Tibial nerve (tissue), 4 donors: Measurements from ENCODE around the gene CXorf49B. TPM values are rescaled to one million over a fixed set of nuclear protein-coding genes. Genes with fewer than 3 reads are reported as not detected.
"Not testable (repeated sequence)": the region's sequence is repeated elsewhere in the genome, so short reads cannot be mapped to it uniquely, and the experiment has no call there.

Experiments
- DNase-seq, 2 donors: peaks; one replicate each; pipeline ENCODE4 v3.0.0-alpha.2; 2019; ENCODE audit warnings: low spot score in 2 of 2
- H3K27ac ChIP-seq, 4 donors: fragments of 200-600 bp; sonication (generic) in 3 of 4; one replicate each; pipeline ENCODE4 v1.5.1; 2017 to 2019; ENCODE audit warnings: mild to moderate bottlenecking in 1 of 4
- H3K27me3 ChIP-seq, 2 donors: fragments of 200-600 bp; sonication (generic) in 1 of 2; one replicate each; pipeline versions ENCODE4 v1.5.1 to v1.6.0; 2017 to 2019
- H3K36me3 ChIP-seq, 3 donors: fragments of 200-600 bp; sonication (generic); one replicate each; pipeline ENCODE4 v1.5.1; 2018 to 2019
- H3K4me1 ChIP-seq, 4 donors: fragments of 200-600 bp; sonication (generic) in 3 of 4; one replicate each; pipeline ENCODE4 v1.5.1; 2017 to 2019
- H3K4me3 ChIP-seq, 4 donors: fragments of 200-600 bp; sonication (generic) in 3 of 4; one replicate each; pipeline ENCODE4 v1.5.1; 2017 to 2019; ENCODE audit warnings: mild to moderate bottlenecking in 1 of 4, moderate library complexity in 1 of 4
- H3K9me3 ChIP-seq, 4 donors: fragments of 200-600 bp; sonication (generic) in 3 of 4; one replicate each; pipeline ENCODE4 v1.5.1; 2017 to 2019
- WGBS, 2 donors: methylation state at CpG; one replicate each; pipeline ENCODE4 v1.1.5; 2018; 5-methylcytosine and 5-hydroxymethylcytosine counted together
- total RNA-seq, 4 donors: library from RNA; depleted of rRNA; stranded (reverse); fragments of >200 nt; gene quantifications; one replicate each; pipeline ENCODE4 v1.1.0, GENCODE V29; 2016

CXorf49B gene
- not detected for total RNA-seq

- not testable (repeated sequence) for H3K4me3 ChIP-seq, H3K4me1 ChIP-seq, H3K36me3 ChIP-seq, DNase-seq, H3K27ac ChIP-seq, H3K27me3 ChIP-seq, H3K9me3 ChIP-seq
- WGBS, 2 donors = no CpG with 5 or more reads among the region's 34 CpGs
Observed at GRCh38 chrX:71763049-71763448, at the start of gene CXorf49B. Gene CXorf49B, plus strand, starts transcription at chrX:71763349. Its CDS starts 75 bp downstream, at chrX:71763424.

DNA sequence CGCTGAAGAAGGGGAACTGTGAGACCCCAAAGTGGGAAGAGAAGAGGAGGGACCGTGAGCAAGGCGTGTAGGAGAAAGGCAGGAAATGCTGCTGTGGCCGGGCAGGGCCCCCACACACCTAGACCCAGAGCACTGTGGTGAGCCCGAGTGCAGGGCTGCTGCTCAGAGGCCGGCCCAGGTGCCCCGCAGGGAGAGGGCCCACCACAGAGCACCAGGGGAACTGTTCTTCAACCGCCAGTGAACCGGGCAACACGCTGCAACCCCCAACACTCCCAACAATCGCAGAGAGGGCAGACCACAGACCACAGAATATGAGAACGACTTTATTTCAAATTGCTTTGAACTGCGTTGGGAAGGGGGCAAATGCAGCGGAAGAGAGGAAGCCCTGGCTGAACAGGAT lies 49.1 kb upstream of the CXorf49B start:
- DNase-seq, H3K36me3 ChIP-seq, H3K9me3 ChIP-seq, H3K27ac ChIP-seq, H3K4me1 ChIP-seq, H3K4me3 ChIP-seq, H3K27me3 ChIP-seq: not testable (repeated sequence)
- whole genome bisulfite sequencing, 2 donors = no CpG with 5 or more reads among the region's 14 CpGs

- not testable (repeated sequence) for H3K36me3 ChIP-seq, DNase-seq, H3K9me3 ChIP-seq, H3K4me3 ChIP-seq, H3K4me1 ChIP-seq, H3K27me3 ChIP-seq, H3K27ac ChIP-seq
- no CpG with 5 or more reads among the region's 8 CpGs for WGBS, 2 donors
Observed at GRCh38 chrX:71715551-71715950, 47.6 kb upstream of the CXorf49B start.

- not testable (repeated sequence) for H3K9me3 ChIP-seq, H3K36me3 ChIP-seq, H3K4me3 ChIP-seq, H3K4me1 ChIP-seq, DNase-seq, H3K27ac ChIP-seq, H3K27me3 ChIP-seq
- no CpG with 5 or more reads among the region's 12 CpGs for WGBS, 2 donors
Observed at GRCh38 chrX:71716323-71716722, 46.8 kb upstream of the CXorf49B start.

DNA sequence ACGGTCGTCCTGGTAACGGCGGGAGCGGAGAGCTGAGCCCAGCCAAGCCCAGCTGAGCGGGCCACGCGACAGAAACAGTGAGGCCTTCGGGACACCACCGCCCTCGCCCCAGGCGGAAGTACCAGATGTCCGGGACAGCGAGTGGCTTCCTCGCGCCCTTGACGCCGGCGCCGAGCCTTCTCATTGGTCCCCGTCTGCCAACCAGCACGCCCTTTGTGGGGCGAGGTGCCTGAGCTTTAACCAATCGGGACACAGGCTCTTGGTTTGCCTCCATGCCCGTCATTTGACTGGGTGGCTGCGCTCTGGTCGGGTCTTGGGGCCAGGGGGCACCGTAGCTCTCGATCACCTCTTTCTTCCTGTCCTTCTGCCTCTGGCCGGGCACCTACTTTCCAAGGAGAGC lies 45.0 kb upstream of the CXorf49B start, which contains the start of gene CXorf49:
Gene CXorf49 (minus strand): TSS at position 101 of the 400 bp plus-strand sequence. CDS start 134 bp downstream, outside the sequence.
- no CpG with 5 or more reads among the region's 30 CpGs for WGBS, 2 donors
- H3K9me3 ChIP-seq, H3K36me3 ChIP-seq, H3K4me3 ChIP-seq, DNase-seq, H3K27me3 ChIP-seq, H3K27ac ChIP-seq, H3K4me1 ChIP-seq: not testable (repeated sequence)

- not testable (repeated sequence) for H3K9me3 ChIP-seq, H3K27ac ChIP-seq, H3K4me1 ChIP-seq, H3K36me3 ChIP-seq, H3K27me3 ChIP-seq, H3K4me3 ChIP-seq
- no CpG with 5 or more reads among the region's 30 CpGs for WGBS, 2 donors
- peak in 1 of 2 donors; percentile 0 for DNase-seq
Observed at GRCh38 chrX:71719195-71719594, 44.0 kb upstream of the CXorf49B start.

- H3K9me3 ChIP-seq, H3K27me3 ChIP-seq, H3K4me1 ChIP-seq, H3K36me3 ChIP-seq, H3K4me3 ChIP-seq, DNase-seq, H3K27ac ChIP-seq: not testable (repeated sequence)
- WGBS, 2 donors = no CpG with 5 or more reads among the region's 20 CpGs
Observed at GRCh38 chrX:71720289-71720886, 42.8 kb upstream of the CXorf49B start.

DNA sequence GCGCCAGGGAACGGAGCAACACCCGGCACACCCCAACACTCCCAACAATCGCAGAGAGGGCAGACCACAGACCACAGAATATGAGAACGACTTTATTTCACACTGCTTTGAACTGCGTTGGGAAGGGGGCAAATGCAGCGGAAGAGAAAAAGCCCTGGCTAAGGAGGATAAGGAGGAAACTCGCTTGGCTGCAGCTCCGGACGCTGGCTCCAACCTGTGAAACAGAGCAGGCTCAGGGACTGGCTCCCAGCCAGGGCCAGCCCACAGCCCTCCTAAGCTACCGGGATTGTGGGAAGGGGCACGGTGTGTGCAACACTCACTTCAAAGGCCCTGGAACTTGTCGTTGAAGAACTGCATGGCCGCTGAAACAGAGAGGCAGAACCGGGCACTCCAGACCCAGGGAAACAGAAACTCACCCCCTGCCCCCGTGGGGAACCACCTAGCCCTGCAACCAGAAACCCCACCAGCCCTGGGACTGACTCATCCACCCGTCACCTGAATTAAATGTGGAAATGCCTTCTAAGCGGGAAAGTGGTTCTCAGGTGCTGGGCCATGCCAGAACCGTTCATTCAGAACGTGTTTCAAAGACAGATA lies 2.4 kb upstream of the CXorf49B start:
- not testable (repeated sequence) for H3K27me3 ChIP-seq, H3K9me3 ChIP-seq, H3K36me3 ChIP-seq, DNase-seq, H3K27ac ChIP-seq, H3K4me1 ChIP-seq, H3K4me3 ChIP-seq
- WGBS, 2 donors = no CpG with 5 or more reads among the region's 20 CpGs

DNA sequence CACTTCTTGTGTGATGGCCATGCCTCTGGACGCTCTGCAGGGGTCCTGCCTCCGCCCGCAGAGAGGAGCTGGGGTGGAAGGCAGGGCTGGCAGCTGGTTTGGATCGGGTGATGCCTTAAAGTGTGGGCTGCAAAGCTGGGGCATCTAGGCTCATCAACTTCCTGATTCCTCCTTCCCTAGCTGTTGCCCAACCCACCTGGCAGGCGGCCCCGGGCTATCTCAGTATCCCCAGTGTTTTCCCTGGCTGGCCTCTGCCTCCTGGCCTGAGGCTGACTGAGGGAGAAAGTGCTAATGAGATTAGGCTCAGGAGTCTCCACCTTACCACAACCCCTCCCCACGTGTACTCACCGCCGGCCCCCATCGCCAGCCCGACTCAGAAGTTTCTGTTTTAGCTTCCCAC lies 1.7 kb downstream of the CXorf49B start:
- no CpG with 5 or more reads among the region's 11 CpGs for WGBS, 2 donors
- not testable (repeated sequence) for DNase-seq, H3K4me3 ChIP-seq, H3K4me1 ChIP-seq, H3K27me3 ChIP-seq, H3K9me3 ChIP-seq, H3K36me3 ChIP-seq, H3K27ac ChIP-seq

DNA sequence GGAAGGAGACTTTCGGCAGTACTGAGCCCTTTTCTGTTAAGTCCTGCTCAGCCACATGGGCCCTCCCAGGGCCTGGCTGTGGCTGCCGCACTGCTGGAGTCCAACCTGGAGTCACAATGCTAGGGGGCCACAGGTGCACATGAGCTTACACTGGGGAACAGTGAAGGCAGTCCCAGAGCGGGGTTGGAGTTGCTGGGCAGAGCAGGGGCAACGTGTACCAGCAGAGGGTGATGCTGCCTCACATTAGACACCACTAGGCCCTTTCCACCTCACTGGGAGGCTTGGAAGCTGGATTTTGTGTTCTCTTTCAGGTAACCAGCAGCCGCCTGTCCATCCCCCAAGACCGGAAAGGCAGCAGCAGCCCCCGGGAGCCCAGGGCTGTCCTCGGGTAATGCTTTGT lies 2.5 kb downstream of the CXorf49B start:
- not testable (repeated sequence) for DNase-seq, H3K27ac ChIP-seq, H3K36me3 ChIP-seq, H3K27me3 ChIP-seq, H3K4me3 ChIP-seq, H3K4me1 ChIP-seq, H3K9me3 ChIP-seq
- WGBS, 2 donors = no CpG with 5 or more reads among the region's 8 CpGs

DNA sequence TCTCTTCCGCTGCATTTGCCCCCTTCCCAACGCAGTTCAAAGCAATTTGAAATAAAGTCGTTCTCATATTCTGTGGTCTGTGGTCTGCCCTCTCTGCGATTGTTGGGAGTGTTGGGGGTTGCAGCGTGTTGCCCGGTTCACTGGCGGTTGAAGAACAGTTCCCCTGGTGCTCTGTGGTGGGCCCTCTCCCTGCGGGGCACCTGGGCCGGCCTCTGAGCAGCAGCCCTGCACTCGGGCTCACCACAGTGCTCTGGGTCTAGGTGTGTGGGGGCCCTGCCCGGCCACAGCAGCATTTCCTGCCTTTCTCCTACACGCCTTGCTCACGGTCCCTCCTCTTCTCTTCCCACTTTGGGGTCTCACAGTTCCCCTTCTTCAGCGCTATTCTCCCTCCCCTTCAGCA lies 4.0 kb downstream of the CXorf49B start:
- H3K4me3 ChIP-seq, H3K9me3 ChIP-seq: not testable (repeated sequence)
- no CpG with 5 or more reads among the region's 14 CpGs for WGBS, 2 donors

DNA sequence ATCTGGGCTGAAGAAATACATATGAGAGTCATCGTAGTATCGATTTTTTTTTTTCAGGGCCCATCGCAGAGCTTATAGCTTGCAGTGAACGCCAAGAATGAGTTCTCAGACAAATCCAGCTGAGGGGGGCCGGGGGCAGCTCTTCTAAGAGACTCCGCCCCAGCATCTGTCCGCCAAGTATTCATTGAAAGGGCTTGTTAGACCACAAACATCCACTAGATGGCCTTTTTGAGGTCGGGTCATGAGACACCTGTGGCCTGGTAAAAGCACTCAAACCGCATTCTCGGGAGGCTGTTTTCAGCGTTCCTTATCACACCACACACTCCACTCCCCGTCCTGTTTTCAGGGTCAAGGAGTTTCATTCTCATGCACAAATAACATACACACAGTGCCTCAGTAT lies 15.2 kb downstream of the CXorf49B start:
- DNase-seq, H3K4me1 ChIP-seq, H3K27ac ChIP-seq, H3K27me3 ChIP-seq, H3K36me3 ChIP-seq, H3K9me3 ChIP-seq, H3K4me3 ChIP-seq: not testable (repeated sequence)
- no CpG with 5 or more reads among the region's 12 CpGs for WGBS, 2 donors

More for the DNA sequence above, 4.0 kb downstream of the CXorf49B start:
- not testable (repeated sequence) for H3K4me1 ChIP-seq, H3K27me3 ChIP-seq, DNase-seq, H3K36me3 ChIP-seq, H3K27ac ChIP-seq

DNA sequence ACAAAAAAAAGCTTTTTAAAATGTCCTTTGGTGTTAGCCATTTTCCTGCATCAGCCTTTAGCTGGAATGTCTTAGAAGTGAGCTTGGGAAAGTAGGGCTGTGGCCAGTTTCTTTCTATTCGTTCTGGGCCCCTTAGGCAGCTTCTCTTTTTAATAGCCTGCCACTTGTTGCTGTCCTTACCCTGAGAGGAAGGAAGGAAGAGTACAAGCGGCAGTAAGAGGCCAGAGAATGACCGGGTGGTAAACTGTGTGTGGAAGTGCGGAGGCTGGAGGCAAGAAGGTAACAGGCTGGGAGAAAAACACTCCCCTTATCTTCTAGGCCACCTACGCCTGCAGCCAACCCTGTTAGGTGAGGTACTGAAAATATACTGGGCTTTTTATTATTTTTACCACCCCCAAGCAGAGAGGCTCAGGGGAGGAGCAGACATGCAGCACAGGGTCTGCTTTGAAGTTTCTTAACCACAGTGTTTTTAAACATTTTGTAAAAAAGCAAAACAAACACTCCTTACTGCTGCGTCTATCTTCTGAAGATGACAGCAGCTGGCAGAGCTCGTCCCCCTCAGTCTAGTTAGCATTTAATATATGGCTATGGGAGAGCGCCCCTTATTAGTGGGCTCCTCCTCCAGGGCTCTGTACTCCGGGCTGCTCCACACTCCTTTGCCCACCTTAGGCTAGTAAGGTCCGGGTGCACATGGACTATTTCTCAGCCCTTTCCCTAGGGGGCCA lies 19.2 kb downstream of the CXorf49B start:
- DNase-seq, H3K27ac ChIP-seq, H3K4me1 ChIP-seq, H3K27me3 ChIP-seq, H3K4me3 ChIP-seq, H3K9me3 ChIP-seq, H3K36me3 ChIP-seq: not testable (repeated sequence)
- no CpG with 5 or more reads among the region's 10 CpGs for WGBS, 2 donors

DNA sequence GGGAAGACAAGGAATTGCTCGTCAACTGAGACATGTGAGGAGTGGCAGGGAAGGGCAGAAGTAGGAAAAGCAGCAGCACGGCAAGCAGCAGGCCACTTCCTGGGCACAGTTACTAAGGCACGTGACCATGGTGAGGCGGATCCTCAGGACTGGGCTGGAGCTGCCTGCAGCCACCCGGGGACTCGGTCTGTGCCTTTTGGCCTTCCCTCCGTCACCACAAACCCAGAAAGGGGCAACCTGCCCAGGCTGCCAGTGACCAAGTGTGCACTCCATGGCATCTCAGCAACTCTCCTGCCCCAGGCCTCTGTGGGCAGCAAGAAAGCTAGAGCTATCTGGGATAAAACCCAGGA lies 19.8 kb downstream of the CXorf49B start:
- not testable (repeated sequence) for H3K36me3 ChIP-seq, H3K27ac ChIP-seq, DNase-seq, H3K9me3 ChIP-seq, H3K4me3 ChIP-seq, H3K4me1 ChIP-seq, H3K27me3 ChIP-seq
- WGBS, 2 donors = no CpG with 5 or more reads among the region's 7 CpGs
